ENCODE measurements around the gene RNASEH2A. TPM values are rescaled to one million over a fixed set of nuclear protein-coding genes. Genes with fewer than 3 reads are reported as not detected.

RNASEH2A gene
- total RNA-seq, 1 donor from 2014 or later, result 10.5 TPM

- peak; percentile 48 for DNase-seq (ENCODE audit: low read depth)
- no peaks in the 10 kb centered on the region for H3K4me1 Mint-ChIP-seq (ENCODE audit: low read depth, unreplicated experiment)
Observed at GRCh38 chr19:12847159-12848139, 41.1 kb downstream of the RNASEH2A start.

GRCh38 chr19:12856653-12857052, 50.3 kb downstream of the RNASEH2A start:
- no peaks in the 10 kb centered on the region for H3K27me3 Mint-ChIP-seq (ENCODE audit: low read depth, unreplicated experiment)
- Histone ChIP-seq H3K79me2 (ENCODE audit: insufficient read depth, low read length) (no peaks in the 10 kb centered on the region), H4K20me1 (ENCODE audit: insufficient read depth, low read length) (no peaks in the 10 kb centered on the region), H3K4me3 (ENCODE audit: insufficient read depth, low read depth, low read length) (no peak overlapping the region), H3K4me2 (ENCODE audit: low read length) (no peak overlapping the region), H3K27me3 (ENCODE audit: insufficient read depth, low read length) (no peaks in the 10 kb centered on the region), H3K4me1 (ENCODE audit: insufficient read depth, low read length) (no peaks in the 10 kb centered on the region), H3K9ac (ENCODE audit: low read length) (no peak overlapping the region), H3K27ac (ENCODE audit: low read depth, low read length) (no peak overlapping the region), H3K36me3 (ENCODE audit: insufficient read depth, low read length) (no peaks in the 10 kb centered on the region), H3K9me3 (ENCODE audit: insufficient read depth, low read depth, low read length) (no peaks in the 10 kb centered on the region), H2AFZ (ENCODE audit: low read depth, low read length) (no peak overlapping the region)
- no peak for FAIRE-seq
- no peak overlapping the region for H3K27ac Mint-ChIP-seq (ENCODE audit: unreplicated experiment)
- no peak overlapping the region for H3K4me3 Mint-ChIP-seq (ENCODE audit: unreplicated experiment)
- no peaks in the 10 kb centered on the region for H3K9me3 Mint-ChIP-seq (ENCODE audit: unreplicated experiment)
- H3K36me3 Mint-ChIP-seq (ENCODE audit: low read depth, unreplicated experiment), result peaks cover 4% of the 10 kb centered on the region
- no peaks in the 10 kb centered on the region for H3K4me1 Mint-ChIP-seq (ENCODE audit: low read depth, unreplicated experiment)
- TF ChIP-seq CTCF (IDR thresholded peaks at IDR 0.05; ENCODE audit: insufficient read depth, low read depth, low read length), result no peak
- no peak for TF ChIP-seq EZH2 (IDR thresholded peaks at IDR 0.05; ENCODE audit: insufficient read depth, low read length)
- no peak for DNase-seq (ENCODE audit: low read depth)

More at GRCh38 chr19:12847159-12848139, 41.1 kb downstream of the RNASEH2A start:
- Mint-ChIP-seq H3K9me3 (ENCODE audit: unreplicated experiment) (no peaks in the 10 kb centered on the region), H3K4me3 (ENCODE audit: unreplicated experiment) (no peak overlapping the region), H3K36me3 (ENCODE audit: low read depth, unreplicated experiment) (no peaks in the 10 kb centered on the region), H3K27ac (ENCODE audit: unreplicated experiment) (no peak overlapping the region), H3K27me3 (ENCODE audit: low read depth, unreplicated experiment) (no peaks in the 10 kb centered on the region)
- no peak overlapping the region for H3K9ac ChIP-seq (ENCODE audit: low read length)
- FAIRE-seq, result no peak
- H4K20me1 ChIP-seq (ENCODE audit: insufficient read depth, low read length), result no peaks in the 10 kb centered on the region
- TF ChIP-seq EZH2 (IDR thresholded peaks at IDR 0.05; ENCODE audit: insufficient read depth, low read length), result no peak
- TF ChIP-seq CTCF (IDR thresholded peaks at IDR 0.05; ENCODE audit: insufficient read depth, low read depth, low read length), result peak; percentile 76
- peaks cover 8% of the 10 kb centered on the region for H3K4me1 ChIP-seq (ENCODE audit: insufficient read depth, low read length)
- peak overlapping the region; percentile 92 for H2AFZ ChIP-seq (ENCODE audit: low read depth, low read length)
- H3K9me3 ChIP-seq (ENCODE audit: insufficient read depth, low read depth, low read length), result no peaks in the 10 kb centered on the region
- H3K27me3 ChIP-seq (ENCODE audit: insufficient read depth, low read length), result peaks cover 4% of the 10 kb centered on the region
- no peaks in the 10 kb centered on the region for H3K36me3 ChIP-seq (ENCODE audit: insufficient read depth, low read length)
- no peak overlapping the region for H3K27ac ChIP-seq (ENCODE audit: low read depth, low read length)
- H3K4me2 ChIP-seq (ENCODE audit: low read length), result peak overlapping the region; percentile 81
- peak overlapping the region; percentile 13 for H3K4me3 ChIP-seq (ENCODE audit: insufficient read depth, low read depth, low read length)
- no peaks in the 10 kb centered on the region for H3K79me2 ChIP-seq (ENCODE audit: insufficient read depth, low read length)

Measured in astrocyte (in vitro differentiated cells and primary cell).